Adrenal gland (tissue), 5 donors: ENCODE measurements around the gene SLX1A.

Source experiments
- POLR2A ChIP-seq, 2 donors: fragments of 450-650 bp; IDR thresholded peaks; one replicate each; pipeline ENCODE4 v1.6.1; 2017; ENCODE audit warnings: antibody characterized with exemption in 2 of 2, mild to moderate bottlenecking in 2 of 2, moderate library complexity in 1 of 2
- TF ChIP-seq, protein P1 (sequence below), 6 experiments: fragments of 450-650 bp in 4 of 6; fragments of 200-600 bp in 2 of 6; sonication (generic) in 1 of 6; IDR thresholded peaks; 1 replicate in 5 of 6; 2 replicates in 1 of 6; pipeline versions ENCODE4 v1.5.1 to v1.8.0; 2016 to 2021; ENCODE audit warnings: antibody characterized with exemption in 6 of 6, mild to moderate bottlenecking in 2 of 6, moderate library complexity in 1 of 6
- donor health status: DM: no; HTN: no; CAD: no.

DNA sequence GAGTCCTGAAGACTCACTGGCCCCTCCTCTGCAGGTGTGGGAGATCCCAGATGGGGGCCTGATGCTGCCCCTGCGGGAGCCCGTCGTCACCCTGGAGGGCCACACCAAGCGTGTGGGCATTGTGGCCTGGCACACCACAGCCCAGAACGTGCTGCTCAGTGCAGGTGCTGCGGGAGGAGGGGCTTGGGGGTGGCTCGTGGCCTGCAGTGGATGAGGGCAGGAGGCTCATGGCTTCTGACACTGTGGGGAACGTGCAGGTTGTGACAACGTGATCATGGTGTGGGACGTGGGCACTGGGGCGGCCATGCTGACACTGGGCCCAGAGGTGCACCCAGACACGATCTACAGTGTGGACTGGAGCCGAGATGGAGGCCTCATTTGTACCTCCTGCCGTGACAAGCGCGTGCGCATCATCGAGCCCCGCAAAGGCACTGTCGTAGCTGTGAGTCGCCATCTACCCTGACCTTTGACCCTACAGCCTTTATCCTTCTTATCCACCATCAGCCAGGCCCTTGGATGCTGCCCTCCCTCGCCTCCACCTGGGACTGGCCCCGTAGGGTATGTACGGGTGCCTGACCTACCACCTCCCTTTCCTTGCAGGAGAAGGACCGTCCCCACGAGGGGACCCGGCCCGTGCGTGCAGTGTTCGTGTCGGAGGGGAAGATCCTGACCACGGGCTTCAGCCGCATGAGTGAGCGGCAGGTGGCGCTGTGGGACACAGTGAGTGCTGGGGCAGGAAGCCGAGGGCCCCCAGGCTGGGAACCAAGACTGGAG lies 6.7 kb upstream of the SLX1A start:
- TF ChIP-seq, protein P1, sequence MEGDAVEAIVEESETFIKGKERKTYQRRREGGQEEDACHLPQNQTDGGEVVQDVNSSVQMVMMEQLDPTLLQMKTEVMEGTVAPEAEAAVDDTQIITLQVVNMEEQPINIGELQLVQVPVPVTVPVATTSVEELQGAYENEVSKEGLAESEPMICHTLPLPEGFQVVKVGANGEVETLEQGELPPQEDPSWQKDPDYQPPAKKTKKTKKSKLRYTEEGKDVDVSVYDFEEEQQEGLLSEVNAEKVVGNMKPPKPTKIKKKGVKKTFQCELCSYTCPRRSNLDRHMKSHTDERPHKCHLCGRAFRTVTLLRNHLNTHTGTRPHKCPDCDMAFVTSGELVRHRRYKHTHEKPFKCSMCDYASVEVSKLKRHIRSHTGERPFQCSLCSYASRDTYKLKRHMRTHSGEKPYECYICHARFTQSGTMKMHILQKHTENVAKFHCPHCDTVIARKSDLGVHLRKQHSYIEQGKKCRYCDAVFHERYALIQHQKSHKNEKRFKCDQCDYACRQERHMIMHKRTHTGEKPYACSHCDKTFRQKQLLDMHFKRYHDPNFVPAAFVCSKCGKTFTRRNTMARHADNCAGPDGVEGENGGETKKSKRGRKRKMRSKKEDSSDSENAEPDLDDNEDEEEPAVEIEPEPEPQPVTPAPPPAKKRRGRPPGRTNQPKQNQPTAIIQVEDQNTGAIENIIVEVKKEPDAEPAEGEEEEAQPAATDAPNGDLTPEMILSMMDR (IDR thresholded peaks at IDR 0.05), result peak; percentile 34 to 63 (median 54)
- no peak for TF ChIP-seq POLR2A (IDR thresholded peaks at IDR 0.05)
